K562 (cell line): ENCODE results near the gene CAPRIN1. TPM values are rescaled to one million over a fixed set of nuclear protein-coding genes. Genes with fewer than 3 reads are reported as not detected.

ENCODE experiments used
- AFF1 ChIP-seq, 2 experiments: fragments of 450-650 bp; IDR thresholded peaks; 2 replicates each; pipeline ENCODE4 v1.6.1; 2018; ENCODE audit warnings: mild to moderate bottlenecking in 2 of 2, low read depth in 1 of 2; ENCODE audit not compliant: partially characterized antibody in 2 of 2
- ATF6 ChIP-seq: sonication (generic); formaldehyde crosslinking; IDR thresholded peaks from 2 replicates; pipeline ENCODE4 v1.4.0; 2020; ENCODE audit warnings: mild to moderate bottlenecking, missing genetic modification reagents
- CHD1 ChIP-seq: fragments of 200-600 bp; sonication (generic); IDR thresholded peaks from one replicate; pipeline ENCODE4 v1.6.1; 2012; ENCODE audit warnings: mild to moderate bottlenecking, moderate library complexity, low read length, inconsistent platforms
- FOXA1 ChIP-seq: fragments of 450-650 bp; IDR thresholded peaks from 2 replicates; pipeline ENCODE4 v1.6.1; 2016; ENCODE audit warnings: mild to moderate bottlenecking, borderline replicate concordance
- HNRNPUL1 ChIP-seq: fragments of 200-400 bp; formaldehyde crosslinking; IDR thresholded peaks from 2 replicates; pipeline ENCODE4 v1.6.1; 2017; ENCODE audit warnings: low read length
- LCOR ChIP-seq: sonication (generic); formaldehyde crosslinking; IDR thresholded peaks from 2 replicates; pipeline ENCODE4 v1.8.0; 2022; ENCODE audit warnings: mild to moderate bottlenecking, missing genetic modification reagents
- MAZ ChIP-seq, 2 experiments: fragments of 450-650 bp in 1 of 2; sonication (generic) in 1 of 2; formaldehyde crosslinking; IDR thresholded peaks in 1 of 2; conservative IDR thresholded peaks in 1 of 2; 2 replicates each; pipeline versions ENCODE4 v1.4.0 to v1.5.0; 2020; ENCODE audit warnings: mild to moderate bottlenecking in 1 of 2, missing genetic modification reagents in 1 of 2
- MEF2D ChIP-seq: conservative IDR thresholded peaks from 2 replicates; pipeline ENCODE4 v1.6.1; 2016; ENCODE audit warnings: low read depth, missing genetic modification characterization, missing compliant biosample characterization
- NCOA6 ChIP-seq: fragments of 450-650 bp; IDR thresholded peaks from 2 replicates; pipeline ENCODE4 v1.6.1; 2017; ENCODE audit warnings: mild to moderate bottlenecking
- NR2C1 ChIP-seq, 2 experiments: fragments of 450-650 bp; IDR thresholded peaks; 2 replicates each; pipeline ENCODE4 v1.6.1; 2017; ENCODE audit warnings: mild to moderate bottlenecking in 2 of 2, antibody characterized with exemption in 1 of 2, inconsistent platforms in 1 of 2, missing compliant biosample characterization in 1 of 2, missing genetic modification characterization in 1 of 2
- POLR2A ChIP-seq: fragments of 450-650 bp; conservative IDR thresholded peaks from 2 replicates; pipeline ENCODE4 v1.6.1; 2016
- POLR2G ChIP-seq: fragments of 200-400 bp; formaldehyde crosslinking; IDR thresholded peaks from 2 replicates; pipeline ENCODE4 v1.6.1; 2017; ENCODE audit warnings: low read depth, mild to moderate bottlenecking, antibody characterized with exemption, low read length, moderate library complexity
- RBM39 ChIP-seq: fragments of 200-400 bp; formaldehyde crosslinking; optimal IDR thresholded peaks from 2 replicates; pipeline ENCODE3; 2018; ENCODE audit warnings: low read depth, low read length
- RFX5 ChIP-seq: IDR thresholded peaks from 2 replicates; pipeline ENCODE4 v1.6.1; 2011; ENCODE audit warnings: low read depth, mild to moderate bottlenecking, improper control_type of control experiment, low read length
- SIN3B ChIP-seq: fragments of 450-650 bp; IDR thresholded peaks from 2 replicates; pipeline ENCODE4 v1.6.1; 2017; ENCODE audit warnings: low read depth, mild to moderate bottlenecking, moderate library complexity
- TBP ChIP-seq: optimal IDR thresholded peaks from 2 replicates; pipeline ENCODE3; 2011; ENCODE audit warnings: low read depth, low read length, improper control_type of control experiment
- ZBTB2 ChIP-seq: fragments of 450-650 bp; IDR thresholded peaks from 2 replicates; pipeline ENCODE4 v1.6.1; 2016; ENCODE audit warnings: antibody characterized with exemption
- ZFP36 ChIP-seq: fragments of 150-350 bp; IDR thresholded peaks from 2 replicates; pipeline ENCODE4 v1.6.1; 2018; ENCODE audit warnings: low read length, low read depth; ENCODE audit not compliant: partially characterized antibody
- ZNF75A ChIP-seq: fragments of 450-650 bp; formaldehyde crosslinking; IDR thresholded peaks from 2 replicates; pipeline ENCODE4 v1.4.0; 2020; ENCODE audit warnings: mild to moderate bottlenecking
- polyA plus RNA-seq, 8 experiments: library from polyadenylated mRNA; depleted of rRNA in 4 of 8; stranded (reverse) in 5 of 8; unstranded in 3 of 8; fragments of >200 nt; fragmentation: Nextera tagmentation in 2 of 8; fragmentation: Illumina TruSeq in 1 of 8; extraction: Ambion mirVana in 2 of 8; extraction: Trizol in 1 of 8; gene quantifications; 2 replicates each; pipeline versions ENCODE4 v1.2.1 to v1.2.3, GENCODE V29; 2011 to 2014; ENCODE audit warnings: inconsistent platforms in 1 of 8, missing spikeins in 1 of 8
- total RNA-seq, 7 experiments: library from RNA; depleted of rRNA in 6 of 7; stranded (reverse); fragments of >200 nt in 6 of 7; fragmentation: Illumina TruSeq in 2 of 7; extraction: Trizol in 2 of 7; gene quantifications; 2 replicates each; pipeline versions ENCODE4 v1.2.1 to v1.2.3, GENCODE V29; 2011 to 2021; ENCODE audit warnings: low replicate concordance in 1 of 7
- TF ChIP-seq, protein P1 (sequence below), 2 experiments: fragments of 450-650 bp; conservative IDR thresholded peaks; 2 replicates each; pipeline ENCODE4 v1.6.1; 2017; ENCODE audit warnings: mild to moderate bottlenecking in 2 of 2, moderate library complexity in 2 of 2

Gene CAPRIN1
- total and polyA plus RNA-seq, 9 of the 15 experiments (the other 6 are each of a cell fraction or from before 2014, with no cell fraction given), result 49.6 to 271 (median 244) TPM

DNA sequence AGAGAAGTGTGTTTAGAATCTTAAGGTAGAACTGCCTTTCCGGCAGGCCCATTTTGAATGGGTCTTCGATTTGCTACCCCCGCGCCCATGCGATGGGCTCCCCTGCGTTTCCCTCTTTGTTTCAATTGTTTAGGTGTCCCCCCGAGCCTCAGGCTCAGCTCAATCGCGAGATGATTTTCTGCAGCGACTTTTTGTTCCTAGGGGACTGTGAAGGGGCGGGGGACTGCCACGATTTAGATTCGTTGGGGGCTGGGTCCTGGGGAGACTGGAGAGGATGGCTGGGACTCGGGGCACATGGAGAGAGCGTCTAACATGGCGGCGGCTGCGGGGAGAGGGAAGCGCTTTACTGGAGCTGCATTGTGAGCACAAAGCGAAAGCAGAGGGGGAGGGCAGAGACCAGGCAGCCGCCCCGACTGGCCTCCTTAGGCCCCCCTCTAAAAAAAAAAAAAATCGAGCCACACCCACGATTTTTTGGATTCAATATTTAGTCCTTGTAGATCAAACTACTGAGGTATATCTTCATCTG lies 1.7 kb downstream of the CAPRIN1 start (continued):
- no peak for TF ChIP-seq ATF6
- TF ChIP-seq HNRNPUL1, result no peak
- TF ChIP-seq, protein P1, sequence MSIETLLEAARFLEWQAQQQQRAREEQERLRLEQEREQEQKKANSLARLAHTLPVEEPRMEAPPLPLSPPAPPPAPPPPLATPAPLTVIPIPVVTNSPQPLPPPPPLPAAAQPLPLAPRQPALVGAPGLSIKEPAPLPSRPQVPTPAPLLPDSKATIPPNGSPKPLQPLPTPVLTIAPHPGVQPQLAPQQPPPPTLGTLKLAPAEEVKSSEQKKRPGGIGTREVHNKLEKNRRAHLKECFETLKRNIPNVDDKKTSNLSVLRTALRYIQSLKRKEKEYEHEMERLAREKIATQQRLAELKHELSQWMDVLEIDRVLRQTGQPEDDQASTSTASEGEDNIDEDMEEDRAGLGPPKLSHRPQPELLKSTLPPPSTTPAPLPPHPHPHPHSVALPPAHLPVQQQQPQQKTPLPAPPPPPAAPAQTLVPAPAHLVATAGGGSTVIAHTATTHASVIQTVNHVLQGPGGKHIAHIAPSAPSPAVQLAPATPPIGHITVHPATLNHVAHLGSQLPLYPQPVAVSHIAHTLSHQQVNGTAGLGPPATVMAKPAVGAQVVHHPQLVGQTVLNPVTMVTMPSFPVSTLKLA (conservative IDR thresholded peaks at IDR 0.05), result peak; percentile 69 to 80
- TF ChIP-seq MEF2D (tag), result no peak
- TF ChIP-seq POLR2G, result peak; percentile 71; the same call in 1 of the 2 replicates
- TF ChIP-seq LCOR, result peak; percentile 45; the same call in 1 of the 2 replicates
- TF ChIP-seq FOXA1, result no peak
- TF ChIP-seq RBM39, result no peak
- TF ChIP-seq SIN3B, result no peak
- no peak for TF ChIP-seq RFX5
- no peak for TF ChIP-seq NR2C1 (IDR thresholded peaks at IDR 0.05)
- 0 out of 2 replicates have a peak, but pooled peaks have one; percentile 14 for TF ChIP-seq NR2C1 (tag; IDR thresholded peaks at IDR 0.05)
- TF ChIP-seq MAZ (CRISPR knock-in tag; conservative IDR thresholded peaks at IDR 0.05 in 1 of 2, IDR thresholded peaks at IDR 0.05 in 1 of 2), result peak in 1 of 2 experiments; percentile 34; a peak in 2 of 4 replicates
- TF ChIP-seq TBP, result peak; percentile 79
- TF ChIP-seq POLR2A, result peak; percentile 70
- peak; percentile 53 for TF ChIP-seq CHD1
- no peak for TF ChIP-seq ZBTB2
- no peak for TF ChIP-seq NCOA6
- no peak for TF ChIP-seq ZNF75A (CRISPR knock-in tag)
- no peak for TF ChIP-seq ZFP36
- no peak for TF ChIP-seq AFF1 (IDR thresholded peaks at IDR 0.05; ENCODE audit: low read depth in 1 of 2, partially characterized antibody in 2 of 2)
